Measurements from ENCODE around the gene RPH3AL.
"Not testable (repeated sequence)": the region's sequence is repeated elsewhere in the genome, so short reads cannot be mapped to it uniquely, and the experiment has no call there.

RPH3AL gene

GRCh38 chr17:204427-205147, 148.0 kb downstream of the RPH3AL start:
- H3K4me3 ChIP-seq: no peak overlapping the region
- H3K27me3 ChIP-seq: no peaks in the 10 kb centered on the region
- H3K4me2 ChIP-seq: no peak overlapping the region
- no peaks in the 10 kb centered on the region for H4K20me1 ChIP-seq
- H3K36me3 ChIP-seq: peaks cover 6% of the 10 kb centered on the region; the same call in 1 of the 2 replicates
- peaks cover under 1% of the 10 kb centered on the region for H3K4me1 ChIP-seq
- H3K9ac ChIP-seq: no peak overlapping the region
- H3K27ac ChIP-seq: no peak overlapping the region
- TF ChIP-seq Cebpa-rat (IDR thresholded peaks at IDR 0.05): no peak
- peaks cover 7% of the 10 kb centered on the region for H3K9me3 ChIP-seq

- H3K4me2 ChIP-seq: no peak overlapping the region
- H3K27me3 ChIP-seq: no peaks in the 10 kb centered on the region
These were observed 150.1 kb downstream of the RPH3AL start for GRCh38 chr17:202501-202951.

GRCh38 chr17:201736-202135, 150.9 kb downstream of the RPH3AL start:
- not testable (repeated sequence) for H3K27ac ChIP-seq, H3K27me3 ChIP-seq, H3K4me3 ChIP-seq, H3K4me2 ChIP-seq, H4K20me1 ChIP-seq, H3K36me3 ChIP-seq, H3K9ac ChIP-seq
- Histone ChIP-seq H3K4me1 (peaks cover 13% of the 10 kb centered on the region), H3K9me3 (peaks cover 11% of the 10 kb centered on the region)

More at GRCh38 chr17:202501-202951, 150.1 kb downstream of the RPH3AL start:
- TF ChIP-seq Cebpa-rat (IDR thresholded peaks at IDR 0.05): no peak
- Histone ChIP-seq H3K27ac (no peak overlapping the region), H3K36me3 (peaks cover 6% of the 10 kb centered on the region; the same call in 1 of the 2 replicates), H3K4me3 (no peak overlapping the region), H4K20me1 (no peaks in the 10 kb centered on the region), H3K9ac (no peak overlapping the region), H3K4me1 (peaks cover 13% of the 10 kb centered on the region), H3K9me3 (peaks cover 17% of the 10 kb centered on the region)

DNA sequence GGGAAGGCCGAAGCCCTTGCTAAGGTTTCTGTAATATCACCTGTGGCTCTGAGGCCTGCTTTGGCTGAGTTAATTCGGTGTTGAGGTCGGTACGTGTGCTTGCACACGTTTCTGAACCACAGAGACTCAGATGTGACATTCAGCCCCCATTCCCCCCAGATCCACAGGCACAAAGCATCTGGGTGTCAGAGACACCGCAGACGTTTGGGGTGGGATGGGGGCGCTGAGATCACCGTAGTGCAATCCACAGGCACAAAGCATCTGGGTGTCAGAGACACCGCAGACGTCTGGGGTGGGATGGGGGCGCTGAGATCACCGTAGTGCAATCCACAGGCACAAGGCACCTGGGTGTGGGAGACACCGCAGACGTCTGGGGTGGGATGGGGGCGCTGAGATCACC, 151.3 kb downstream of the RPH3AL start:
- H3K27me3 ChIP-seq, H3K4me2 ChIP-seq, H3K36me3 ChIP-seq, H3K4me3 ChIP-seq, H3K9ac ChIP-seq, H3K27ac ChIP-seq, H3K9me3 ChIP-seq, H4K20me1 ChIP-seq: not testable (repeated sequence)
- H3K4me1 ChIP-seq: peaks cover 13% of the 10 kb centered on the region

DNA sequence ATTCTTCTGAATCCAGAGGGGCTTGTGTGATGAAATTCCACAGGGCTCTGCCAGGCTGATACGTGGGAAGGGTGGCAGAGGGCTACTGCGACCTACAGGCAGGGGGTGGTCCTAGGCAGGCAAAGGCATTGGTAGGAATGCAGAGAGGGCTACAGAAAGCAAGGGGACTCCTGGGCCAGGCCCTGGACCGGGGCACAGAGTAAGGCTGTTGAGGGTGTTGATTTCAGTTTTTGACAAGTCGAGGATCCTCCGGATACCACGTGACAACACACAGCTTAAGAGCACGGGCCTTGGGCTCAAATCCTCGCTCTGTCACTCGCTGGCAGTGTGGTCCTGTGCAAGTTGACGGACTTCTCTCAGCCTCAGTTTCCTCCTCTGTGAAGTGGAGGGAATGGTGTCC, 152.0 kb downstream of the RPH3AL start:
- Histone ChIP-seq H4K20me1 (no peaks in the 10 kb centered on the region), H3K27ac (no peak overlapping the region), H3K9ac (no peak overlapping the region), H3K4me2 (no peak overlapping the region), H3K4me1 (peaks cover 13% of the 10 kb centered on the region), H3K36me3 (no peaks in the 10 kb centered on the region), H3K4me3 (no peak overlapping the region), H3K27me3 (no peaks in the 10 kb centered on the region), H3K9me3 (peaks cover 10% of the 10 kb centered on the region)
- TF ChIP-seq Cebpa-rat (IDR thresholded peaks at IDR 0.05): no peak

DNA sequence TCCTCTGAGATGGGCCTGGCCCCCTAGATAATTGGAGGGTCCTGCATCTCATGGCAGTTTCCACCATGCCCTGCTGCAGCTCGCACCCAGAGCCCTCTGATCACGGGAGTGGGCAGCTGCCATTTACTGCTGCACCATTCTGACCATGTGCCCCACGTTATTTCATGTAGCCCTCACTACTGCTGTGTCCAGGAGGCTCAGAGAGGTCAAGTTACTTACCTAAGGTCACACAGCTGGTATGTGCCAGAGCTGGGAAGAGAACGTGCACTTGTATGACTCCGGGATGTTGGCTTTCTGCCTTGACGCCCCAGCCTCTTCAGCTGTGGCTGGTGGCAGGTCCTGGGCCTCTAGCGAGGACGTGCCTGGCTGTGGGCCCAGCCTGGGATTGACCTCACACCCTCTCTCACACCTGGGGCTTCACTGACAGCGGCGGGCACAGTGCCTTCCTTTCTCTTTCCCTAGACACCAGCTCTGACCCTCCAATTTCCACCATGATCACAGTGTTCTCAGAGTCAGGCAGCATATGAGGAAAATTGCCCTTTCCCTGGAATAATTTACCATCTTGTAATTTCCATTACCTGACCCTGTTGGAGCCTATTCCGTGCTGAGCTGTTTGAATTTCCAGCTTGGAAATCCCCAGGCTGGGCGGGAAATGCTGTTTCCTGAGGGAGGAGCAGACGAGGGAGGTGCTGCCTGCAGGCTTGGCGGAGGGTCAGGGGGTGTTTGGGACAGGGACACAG, 152.6 kb downstream of the RPH3AL start:
- Histone ChIP-seq H4K20me1 (no peaks in the 10 kb centered on the region), H3K4me1 (peaks cover 19% of the 10 kb centered on the region), H3K4me3 (no peak overlapping the region), H3K9me3 (peaks cover 10% of the 10 kb centered on the region), H3K27me3 (no peaks in the 10 kb centered on the region), H3K36me3 (no peaks in the 10 kb centered on the region), H3K27ac (no peak overlapping the region), H3K9ac (no peak overlapping the region), H3K4me2 (no peak overlapping the region)
- no peak for TF ChIP-seq Cebpa-rat (IDR thresholded peaks at IDR 0.05)

DNA sequence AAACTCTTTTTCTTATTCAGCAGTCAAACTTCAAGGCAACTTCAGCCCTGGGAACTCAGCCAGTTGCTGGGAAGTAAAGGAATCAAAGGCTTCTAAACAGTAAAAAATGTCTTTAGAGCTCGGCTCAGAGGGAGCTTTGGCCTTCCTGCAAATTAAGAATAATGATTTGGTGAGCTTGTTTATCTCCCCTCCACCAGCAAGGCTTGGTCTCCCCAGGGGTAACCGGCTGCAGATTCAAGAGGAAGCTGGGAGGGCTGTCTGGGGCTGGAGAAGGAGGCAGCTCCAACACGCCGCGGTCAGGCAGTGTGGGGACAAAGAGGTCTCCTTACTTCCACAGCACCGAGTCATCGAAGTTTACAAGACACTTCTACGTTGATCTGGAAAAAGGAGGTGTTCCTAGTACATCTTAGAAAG, 153.4 kb downstream of the RPH3AL start:
- TF ChIP-seq Cebpa-rat (IDR thresholded peaks at IDR 0.05): no peak
- Histone ChIP-seq H3K9ac (no peak overlapping the region), H3K36me3 (no peaks in the 10 kb centered on the region), H3K4me2 (peak overlapping the region; percentile 42), H3K4me3 (no peak overlapping the region), H3K27ac (no peak overlapping the region), H4K20me1 (no peaks in the 10 kb centered on the region), H3K9me3 (peaks cover 10% of the 10 kb centered on the region), H3K4me1 (peaks cover 25% of the 10 kb centered on the region), H3K27me3 (no peaks in the 10 kb centered on the region)

GRCh38 chr17:198225-198624, 154.4 kb downstream of the RPH3AL start:
- not testable (repeated sequence) for H3K27ac ChIP-seq, H4K20me1 ChIP-seq, H3K36me3 ChIP-seq, H3K9ac ChIP-seq, H3K4me2 ChIP-seq, H3K27me3 ChIP-seq
- peaks cover 12% of the 10 kb centered on the region for H3K9me3 ChIP-seq
- H3K4me1 ChIP-seq: peaks cover 25% of the 10 kb centered on the region
- H3K4me3 ChIP-seq: 0 out of 2 replicates have a peak overlapping the region, but pooled peaks have one; percentile 15

- TF ChIP-seq Cebpa-rat (IDR thresholded peaks at IDR 0.05): no peak
- H4K20me1 ChIP-seq: no peaks in the 10 kb centered on the region
These were observed 155.3 kb downstream of the RPH3AL start for GRCh38 chr17:197352-197751.

GRCh38 chr17:194828-195602, 157.6 kb downstream of the RPH3AL start:
- Histone ChIP-seq H3K36me3 (no peaks in the 10 kb centered on the region), H3K27me3 (no peaks in the 10 kb centered on the region), H3K27ac (no peak overlapping the region), H3K4me2 (peak overlapping the region; percentile 20; the same call in 1 of the 2 replicates), H3K4me3 (no peak overlapping the region), H3K4me1 (peaks cover 25% of the 10 kb centered on the region), H4K20me1 (no peaks in the 10 kb centered on the region), H3K9me3 (peaks cover 24% of the 10 kb centered on the region), H3K9ac (no peak overlapping the region)
- no peak for TF ChIP-seq Cebpa-rat (IDR thresholded peaks at IDR 0.05)

More at GRCh38 chr17:197352-197751, 155.3 kb downstream of the RPH3AL start:
- H3K27me3 ChIP-seq: no peaks in the 10 kb centered on the region
- peaks cover 18% of the 10 kb centered on the region for H3K9me3 ChIP-seq
- no peaks in the 10 kb centered on the region for H3K36me3 ChIP-seq
- H3K4me3 ChIP-seq: no peak overlapping the region
- no peak overlapping the region for H3K27ac ChIP-seq
- peaks cover 25% of the 10 kb centered on the region for H3K4me1 ChIP-seq
- H3K9ac ChIP-seq: no peak overlapping the region
- no peak overlapping the region for H3K4me2 ChIP-seq

Data from BLaER1 (cell line).